Head of caudate nucleus (tissue), 42 donors: Measurements from ENCODE around the gene SPPL3.
"Not testable (repeated sequence)": the region's sequence is repeated elsewhere in the genome, so short reads cannot be mapped to it uniquely, and the experiment has no call there.

Experiments used
- DNase-seq, 42 donors: peaks; one replicate each; pipeline versions ENCODE4 v3.0.0 to v3.0.0-alpha.2; 2020 to 2021; ENCODE audit warnings: mixed read lengths in 7 of 42
- intact Hi-C: fragments of 100-400 bp; cut with DNase I; formaldehyde crosslinking; loops from one replicate; pipeline ENCODE4 v1.15.0; 2022

SPPL3 gene

GRCh38 chr12:120744922-120745493 is 159.2 kb downstream of the SPPL3 start:
- intact Hi-C loops: no loop called here
- no peak for DNase-seq

- intact Hi-C loops: no loop called here
- DNase-seq: no peak
These were observed 162.4 kb downstream of the SPPL3 start for GRCh38 chr12:120741476-120742421.

- intact Hi-C loops: no loop called here
- no peak for DNase-seq
These were observed 163.3 kb downstream of the SPPL3 start for GRCh38 chr12:120740871-120741270.

GRCh38 chr12:120739821-120740613 is 164.1 kb downstream of the SPPL3 start:
- intact Hi-C loops: no loop called here
- DNase-seq: no peak

GRCh38 chr12:120739031-120739762 is 165.0 kb downstream of the SPPL3 start:
- no peak for DNase-seq
- intact Hi-C loops: no loop called here

GRCh38 chr12:120738252-120739030 is 165.7 kb downstream of the SPPL3 start:
- intact Hi-C loops: no loop called here
- no peak for DNase-seq

- intact Hi-C loops: no loop called here
- DNase-seq: no peak
These were observed 166.5 kb downstream of the SPPL3 start for GRCh38 chr12:120737557-120738251.

- no peak for DNase-seq
- intact Hi-C loops: no loop called here
These were observed 167.5 kb downstream of the SPPL3 start for GRCh38 chr12:120736404-120737331.

- DNase-seq: no peak
- intact Hi-C loops: no loop called here
These were observed 169.0 kb downstream of the SPPL3 start for GRCh38 chr12:120735181-120735580.

GRCh38 chr12:120734210-120734609 is 169.9 kb downstream of the SPPL3 start:
- DNase-seq: no peak
- intact Hi-C loops: no loop called here

GRCh38 chr12:120733574-120733973 is 170.6 kb downstream of the SPPL3 start:
- intact Hi-C loops: no loop called here
- DNase-seq: no peak

GRCh38 chr12:120732198-120732597 is 172.0 kb downstream of the SPPL3 start:
- DNase-seq, intact Hi-C loops: not testable (repeated sequence)

- DNase-seq: no peak
- intact Hi-C loops: loop anchor here (10.0 kb wide), 1 partner anchor 178 kb away; the partner anchor contains the start of gene SPPL3
These were observed 177.2 kb downstream of the SPPL3 start for GRCh38 chr12:120726961-120727360.

GRCh38 chr12:120726510-120726793 is 177.7 kb downstream of the SPPL3 start:
- DNase-seq: no peak
- intact Hi-C loops: loop anchor here (10.0 kb wide), 1 partner anchor 178 kb away; the partner anchor contains the start of gene SPPL3

GRCh38 chr12:120725659-120726509 is 178.3 kb downstream of the SPPL3 start, which contains the start of gene ACADS:
Gene ACADS (plus strand): TSS chr12:120725826. CDS start chr12:120725886, 60 bp downstream.
- intact Hi-C loops: loop anchor here (10.0 kb wide), 1 partner anchor 179 kb away; the partner anchor contains the start of gene SPPL3
- DNase-seq: peak; percentile 58 to 93 (median 86)
